Activated CD8-positive, alpha-beta memory T cell treated with anti-CD3 and anti-CD28 coated beads, Interleukin-2, amount 50 U/mL, for 4 hours (primary cell): ENCODE data around the gene DLG2.

ENCODE experiments used
- DNase-seq: peaks from one replicate; pipeline ENCODE4 v3.0.0-alpha.2; 2020

Gene DLG2

DNA sequence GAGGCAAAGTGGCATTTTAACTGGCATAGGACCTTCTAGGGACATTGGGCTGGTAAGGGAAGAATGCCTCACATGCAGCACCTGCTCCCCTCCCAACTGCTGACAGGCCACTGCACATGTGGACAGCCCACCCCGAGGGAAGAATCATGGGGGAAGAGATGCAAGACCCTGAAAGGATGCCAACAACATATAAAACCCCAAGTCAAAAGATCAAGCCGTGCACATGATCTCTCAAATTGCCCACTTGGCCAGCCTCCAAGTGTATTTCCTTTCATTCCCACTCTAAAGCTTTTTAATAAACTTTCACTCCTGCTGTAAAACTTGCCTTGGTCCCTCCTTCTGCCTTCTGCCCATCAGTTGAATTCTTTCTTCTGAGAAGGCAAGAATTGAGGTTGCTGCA is 1393.1 kb downstream of the DLG2 start:
- no peak for DNase-seq

DNA sequence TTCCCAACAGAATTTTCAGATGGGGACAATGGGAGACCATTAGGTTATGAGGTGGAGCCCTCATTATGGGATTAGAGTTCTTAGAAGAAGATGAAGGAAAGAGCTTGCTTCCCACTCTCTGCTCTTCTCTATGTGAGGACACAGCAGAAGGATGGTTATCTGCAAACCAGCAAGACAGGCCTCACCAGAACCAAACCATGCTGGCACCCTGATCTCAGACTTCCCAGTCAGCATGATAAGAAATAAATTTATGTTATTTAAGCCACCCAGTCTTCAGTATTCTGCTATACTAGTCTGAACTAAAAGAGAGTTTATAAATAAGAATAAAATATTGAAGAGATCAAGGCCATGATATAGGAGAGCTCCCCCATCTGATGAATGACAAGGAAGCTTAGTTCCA is 1394.6 kb downstream of the DLG2 start:
- DNase-seq, result no peak

DNA sequence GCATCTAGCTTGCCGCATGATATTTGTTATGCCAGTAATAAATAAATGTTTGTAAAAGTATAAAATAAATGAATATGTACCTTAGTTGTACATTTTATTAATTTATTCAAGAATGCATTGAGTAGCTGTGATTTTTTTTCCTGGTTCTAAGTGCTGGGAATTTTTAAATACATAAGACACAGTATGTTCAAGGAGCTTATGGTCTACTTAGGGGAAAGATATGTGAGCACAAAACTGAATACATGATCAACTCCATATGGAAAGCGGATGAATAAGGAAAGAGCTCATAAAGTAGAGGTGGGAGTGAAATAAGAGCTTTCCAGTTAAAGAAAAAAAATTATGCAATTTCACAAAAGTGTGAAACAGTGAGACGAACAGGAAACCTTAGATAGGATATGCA is 1396.7 kb downstream of the DLG2 start:
- DNase-seq, result no peak

DNA sequence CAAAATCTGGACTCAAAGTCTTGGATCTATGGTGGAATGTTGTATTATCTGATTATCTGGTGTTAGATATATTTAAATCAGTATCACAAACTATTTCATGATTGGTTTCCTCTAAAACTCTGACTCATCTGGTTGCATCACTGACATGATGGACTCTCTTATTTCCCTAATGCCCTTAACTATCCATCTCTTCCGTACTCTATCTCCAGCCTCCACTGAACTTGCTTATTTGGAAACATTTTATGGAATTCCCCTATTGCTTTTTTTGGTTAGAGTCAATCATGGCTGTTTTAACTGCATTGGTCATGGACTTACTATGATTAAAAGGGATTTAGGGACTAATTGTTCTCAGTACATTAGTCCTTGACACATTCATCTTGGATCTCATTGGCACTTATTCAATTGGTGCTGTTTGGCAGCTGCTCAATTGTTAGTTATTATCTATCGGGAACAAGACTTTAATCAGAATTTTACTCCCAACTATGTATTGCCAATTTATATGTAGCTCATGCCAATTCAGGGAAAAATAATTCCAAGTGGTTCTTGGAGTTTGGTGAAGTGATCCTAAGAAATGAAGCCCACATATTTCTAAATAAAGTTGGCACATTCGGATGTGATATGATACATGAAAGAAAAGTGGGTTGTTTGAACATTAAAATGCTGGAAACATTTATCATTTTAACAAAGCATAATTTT is 1399.0 kb downstream of the DLG2 start:
- DNase-seq, result no peak

DNA sequence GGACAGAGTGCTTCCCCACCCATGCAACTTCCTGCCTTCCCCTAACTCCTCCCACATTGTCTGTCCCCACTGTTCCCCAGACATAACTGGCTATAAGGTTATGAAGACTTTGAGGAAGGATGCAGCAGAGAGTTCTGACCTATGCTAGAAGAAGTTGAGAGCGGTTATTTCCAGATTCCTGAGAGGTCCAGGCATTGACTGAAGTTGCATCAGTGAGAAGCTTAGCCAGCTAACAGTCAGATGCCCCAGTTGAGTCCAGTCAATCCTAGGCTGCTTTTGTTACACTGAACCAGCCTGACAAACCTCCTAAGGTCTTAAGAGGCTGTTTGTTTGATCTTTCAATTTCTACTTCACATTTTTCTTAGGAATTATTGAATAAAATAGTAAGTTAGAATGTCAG is 1403.1 kb downstream of the DLG2 start:
- no peak for DNase-seq

DNA sequence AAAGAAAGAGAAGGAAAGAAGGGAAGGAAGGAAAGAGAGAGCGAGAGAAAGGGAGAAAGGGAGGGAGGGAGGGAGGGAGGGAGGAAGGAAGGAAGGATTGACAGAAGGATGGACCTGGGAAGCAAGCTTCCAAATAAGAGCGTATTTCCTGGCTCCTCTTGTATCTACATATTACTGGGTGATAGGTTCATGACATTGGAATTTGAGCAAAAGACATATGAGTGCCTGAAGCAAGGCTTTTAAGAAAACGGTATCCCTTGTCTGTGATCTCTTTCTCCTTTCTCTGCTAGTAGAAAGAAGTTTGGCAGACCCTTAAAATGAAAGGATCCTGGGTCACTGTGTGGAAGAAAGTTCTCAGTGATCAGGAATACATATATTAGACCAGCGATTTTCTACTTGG is 1408.8 kb downstream of the DLG2 start:
- DNase-seq, result no peak

DNA sequence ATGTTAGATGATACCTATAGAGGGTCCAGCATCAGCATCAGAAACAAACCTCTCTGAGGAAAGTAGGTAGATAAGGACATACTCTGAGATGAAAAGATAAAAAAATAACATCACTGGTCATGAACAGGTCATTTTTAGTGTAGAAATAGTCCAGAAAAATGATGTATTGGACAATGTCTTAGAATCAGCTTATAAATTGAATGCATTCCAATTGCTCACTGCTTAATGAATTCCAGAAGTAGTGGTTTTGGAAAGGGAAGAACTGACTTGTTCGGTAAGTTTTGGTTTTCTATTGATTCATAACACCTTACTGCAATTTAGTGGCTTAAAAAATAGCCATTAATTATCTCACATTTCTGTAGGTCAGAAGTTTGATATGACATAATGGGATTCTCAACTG is 1411.5 kb downstream of the DLG2 start:
- no peak for DNase-seq

DNA sequence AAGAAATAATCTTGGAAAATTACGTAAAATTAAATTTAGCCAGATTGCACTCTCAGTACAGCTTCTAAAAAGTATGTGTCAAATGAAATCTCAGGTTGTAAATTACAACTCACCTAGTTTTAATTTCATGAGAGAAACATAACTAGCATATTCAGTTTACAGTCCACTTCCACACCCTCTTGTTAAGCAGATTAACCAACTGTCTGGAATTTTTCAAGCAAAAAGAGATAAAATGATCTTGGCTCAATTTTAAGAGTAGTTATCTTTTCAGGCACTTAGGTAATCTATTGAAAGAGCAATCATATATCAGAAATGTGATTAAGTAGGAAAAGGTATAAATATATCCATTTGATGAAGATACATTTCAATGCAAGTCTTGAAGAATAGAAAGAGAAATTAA is 1412.6 kb downstream of the DLG2 start:
- no peak for DNase-seq

DNA sequence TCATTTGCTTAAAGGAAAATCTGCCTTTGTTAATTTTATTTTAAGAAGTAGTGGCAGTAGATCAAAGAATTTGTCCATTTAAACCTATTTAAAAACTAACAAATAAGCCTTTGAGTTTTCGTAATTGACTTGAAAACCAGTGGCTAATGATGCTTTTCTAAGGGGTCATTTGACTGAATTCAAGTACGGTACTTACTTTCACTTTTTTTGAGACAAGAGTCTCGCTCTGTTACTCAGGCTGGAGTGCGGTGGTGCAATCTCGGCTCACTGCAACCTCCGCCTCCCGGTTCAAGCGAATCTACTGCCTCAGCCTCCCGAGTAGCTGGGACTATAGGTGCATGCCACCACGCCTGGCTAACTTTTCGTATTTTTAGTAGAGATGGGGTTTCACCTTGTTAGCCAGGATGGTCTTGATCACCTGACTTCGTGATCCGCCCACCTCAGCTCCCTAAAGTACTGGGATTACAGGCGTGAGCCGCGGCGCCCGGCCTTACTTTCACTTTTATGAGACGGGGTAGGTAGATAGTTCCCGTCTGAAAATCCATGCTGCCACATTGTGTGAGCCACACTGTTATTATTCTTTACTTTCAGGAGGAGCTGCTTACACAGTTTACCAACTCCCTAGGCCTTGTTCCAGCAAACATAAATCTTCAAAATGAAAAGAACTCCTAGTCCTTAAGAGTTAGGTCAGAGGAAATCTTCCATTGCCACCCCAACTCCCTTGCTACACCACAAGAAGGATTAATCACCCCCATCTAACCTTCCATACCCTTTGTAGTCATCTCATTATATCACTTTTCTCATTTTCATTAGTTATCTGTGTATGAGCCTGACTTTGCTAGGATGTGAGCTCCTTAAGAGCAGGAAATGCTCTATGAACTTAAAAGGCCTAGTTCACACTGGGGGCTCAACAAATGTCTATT is 1414.4 kb downstream of the DLG2 start:
- DNase-seq, result no peak

DNA sequence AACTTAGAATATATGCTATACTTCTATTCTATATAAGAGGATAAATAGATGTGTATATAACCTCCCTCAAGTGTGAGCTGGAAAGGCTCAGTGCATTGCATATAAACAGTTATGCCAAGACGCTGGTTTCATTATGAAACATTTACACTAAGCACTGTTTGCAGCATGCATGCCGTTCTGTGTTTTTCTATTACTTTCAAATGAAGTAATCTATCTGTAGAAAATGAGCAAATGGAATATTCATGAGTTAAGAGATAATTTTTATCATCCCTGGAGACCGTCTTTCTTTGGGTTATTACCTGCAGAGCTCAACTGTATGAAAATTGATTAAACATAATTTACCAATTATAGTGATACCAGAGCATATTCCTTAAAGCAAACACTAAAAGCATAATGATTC is 1415.2 kb downstream of the DLG2 start:
- no peak for DNase-seq

DNA sequence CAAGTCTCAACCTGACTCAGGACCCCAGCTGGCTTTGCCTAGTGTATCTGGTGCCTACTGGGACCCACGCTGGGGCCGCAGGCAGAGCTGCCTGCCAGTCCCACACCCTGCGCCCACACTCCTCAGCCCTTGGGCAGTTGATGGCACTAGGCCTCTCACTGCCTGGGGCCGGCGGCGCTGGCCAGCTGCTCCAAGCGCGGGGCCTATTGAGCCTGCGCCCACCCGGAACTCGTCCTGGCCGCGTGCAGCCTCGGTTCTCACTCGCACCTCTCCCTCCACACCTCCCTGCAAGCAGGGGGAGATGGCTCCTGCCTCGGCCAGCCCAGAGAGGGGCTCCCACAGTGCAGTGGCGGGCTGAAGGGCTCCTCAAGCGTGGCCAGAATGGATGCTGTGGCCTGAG is 1432.4 kb downstream of the DLG2 start:
- no peak for DNase-seq

DNA sequence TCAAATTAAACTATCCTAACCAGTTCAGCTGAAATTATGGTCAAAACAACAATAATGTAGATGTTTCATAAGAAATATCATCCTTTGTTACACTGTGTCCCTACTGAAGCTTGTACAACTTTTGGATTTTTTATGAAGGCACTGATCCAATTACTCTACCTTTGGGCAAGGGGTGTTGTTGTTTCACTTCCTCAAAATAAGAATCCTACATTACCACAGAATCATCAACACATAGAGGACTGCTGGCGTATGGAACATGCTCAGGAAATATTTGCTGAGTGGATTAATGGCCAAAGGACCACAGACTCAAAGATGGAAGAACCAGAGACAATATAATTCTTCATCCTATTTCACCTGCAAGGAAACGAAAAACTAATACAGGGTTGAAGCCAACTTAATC is 1433.4 kb downstream of the DLG2 start:
- DNase-seq, result no peak

DNA sequence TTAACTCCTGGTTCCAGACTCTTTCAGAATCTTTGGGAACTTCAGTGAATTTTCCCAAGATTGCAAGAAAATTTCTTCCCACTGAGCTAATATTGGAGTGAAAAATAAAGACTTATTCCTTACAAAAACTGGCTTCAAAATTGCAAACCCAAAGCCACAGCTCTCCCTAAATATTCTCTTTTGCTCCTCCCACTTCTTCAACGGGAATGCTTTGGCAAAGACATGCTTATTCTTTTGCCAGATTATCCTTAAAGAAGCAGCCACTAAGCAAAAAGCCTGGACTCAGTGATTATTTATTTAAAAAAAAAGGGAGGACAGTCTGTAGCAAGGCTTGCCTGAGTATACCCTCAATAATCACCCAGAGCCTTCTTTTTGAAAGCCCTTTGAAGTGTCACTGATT is 1438.6 kb downstream of the DLG2 start:
- no peak for DNase-seq

DNA sequence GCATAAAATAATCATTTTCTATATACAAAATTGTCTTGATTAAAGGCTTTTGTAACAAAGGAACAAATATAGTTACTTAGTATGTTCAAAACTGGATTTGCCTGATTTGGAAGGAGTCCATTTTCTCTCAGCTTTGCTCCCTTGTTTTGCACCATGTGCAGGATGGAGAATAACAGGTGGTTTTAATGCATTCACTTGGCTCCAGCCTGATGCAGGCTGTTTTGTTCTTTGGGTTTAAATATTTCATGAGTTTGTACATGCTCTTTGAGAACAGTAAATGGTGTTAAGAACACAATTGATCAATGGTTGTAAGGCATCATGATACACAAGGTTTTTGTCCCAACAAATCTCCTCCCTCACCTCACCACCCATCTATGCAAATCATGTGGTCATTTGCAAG is 1454.1 kb downstream of the DLG2 start:
- no peak for DNase-seq

DNA sequence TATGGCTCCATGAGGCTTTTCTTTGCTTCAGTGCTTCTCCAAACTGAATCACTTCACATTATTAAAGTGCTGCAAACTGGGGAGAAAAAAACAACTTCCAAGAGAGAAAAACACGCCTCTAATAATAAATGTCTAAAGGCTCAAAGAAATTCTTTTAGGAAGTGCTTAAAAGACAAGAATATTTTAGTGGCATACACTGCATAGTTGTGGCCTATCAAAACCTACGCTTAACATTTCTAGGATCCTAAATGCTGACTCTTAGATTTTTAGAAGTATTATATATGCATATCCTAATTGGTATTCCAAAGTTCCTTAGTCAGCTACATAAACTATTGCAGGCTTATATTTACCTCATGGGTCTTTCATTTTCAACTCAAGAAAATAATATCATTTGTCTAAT is 1462.0 kb downstream of the DLG2 start:
- DNase-seq, result no peak

DNA sequence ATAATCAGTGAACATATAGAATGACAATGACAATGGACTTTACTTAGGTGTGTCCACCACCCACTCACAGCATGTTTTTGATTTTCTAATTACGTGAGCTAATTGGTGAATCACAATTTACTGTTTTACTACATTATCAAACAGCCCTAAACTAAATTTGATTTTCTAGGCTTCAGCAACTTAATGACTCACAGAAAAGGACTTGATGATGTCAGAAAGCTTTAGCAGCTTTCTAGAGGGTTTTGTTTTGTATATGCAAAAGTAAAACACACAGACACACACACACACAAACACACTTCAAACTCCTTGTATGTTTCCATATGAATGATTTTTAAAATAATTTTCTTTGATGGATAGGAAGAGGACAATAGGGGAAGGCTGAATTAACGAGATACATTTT is 1462.4 kb downstream of the DLG2 start:
- DNase-seq, result no peak

DNA sequence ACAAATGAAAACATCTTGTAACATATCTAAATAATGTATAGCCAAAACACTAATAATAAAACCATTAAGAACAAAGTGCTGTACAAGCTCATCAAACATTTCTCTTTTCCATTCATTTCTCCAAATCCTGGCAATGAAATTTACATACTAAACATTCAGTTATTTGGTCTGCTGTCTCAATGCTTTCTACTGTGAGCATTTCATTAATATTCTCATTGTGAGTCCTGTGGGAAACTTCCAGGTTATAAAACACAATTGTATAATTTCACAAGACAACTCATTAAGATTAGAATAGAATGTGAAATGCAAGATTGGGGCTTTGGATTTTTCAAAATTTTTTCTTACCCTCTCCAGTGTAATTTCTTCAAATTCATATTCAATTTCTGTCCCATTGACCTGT is 1464.0 kb downstream of the DLG2 start:
- DNase-seq, result no peak

DNA sequence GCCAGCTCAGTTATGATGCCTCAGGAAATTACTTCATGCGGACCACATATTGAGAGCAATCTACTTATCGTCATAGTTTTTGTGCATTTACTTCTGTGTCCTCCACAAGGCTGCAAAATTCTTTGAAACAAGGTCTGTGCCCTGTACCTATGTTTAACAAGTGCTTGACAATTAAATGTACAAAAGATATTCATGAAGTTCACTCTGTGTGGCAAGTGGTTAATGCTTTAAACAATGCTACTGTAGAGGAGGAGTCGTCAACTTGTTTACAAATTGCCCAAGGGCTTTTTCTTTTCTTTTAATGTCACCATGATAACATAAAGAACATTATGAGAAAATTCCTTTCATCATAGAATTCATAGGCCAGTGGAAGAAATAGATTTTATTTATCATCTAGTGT is 1469.5 kb downstream of the DLG2 start:
- no peak for DNase-seq

DNA sequence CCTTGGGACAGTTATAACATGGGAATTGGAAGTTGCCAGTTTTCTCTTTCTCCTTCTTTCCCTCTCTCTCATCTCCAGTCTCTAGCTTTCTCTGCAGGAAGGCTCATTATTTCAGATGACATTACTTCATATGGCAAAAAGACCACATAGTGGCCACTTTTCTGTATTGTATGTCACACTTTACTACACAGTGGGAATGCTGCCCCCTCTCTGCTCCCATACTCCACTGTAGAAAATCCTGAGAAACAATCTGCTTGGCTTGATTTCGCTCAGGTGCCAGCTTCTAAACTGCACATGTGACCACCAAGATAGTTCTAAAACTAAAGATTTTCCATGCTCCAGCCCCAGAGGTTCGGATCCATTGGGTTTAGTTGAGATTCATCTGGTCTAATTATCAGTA is 1480.3 kb downstream of the DLG2 start:
- DNase-seq, result no peak

DNA sequence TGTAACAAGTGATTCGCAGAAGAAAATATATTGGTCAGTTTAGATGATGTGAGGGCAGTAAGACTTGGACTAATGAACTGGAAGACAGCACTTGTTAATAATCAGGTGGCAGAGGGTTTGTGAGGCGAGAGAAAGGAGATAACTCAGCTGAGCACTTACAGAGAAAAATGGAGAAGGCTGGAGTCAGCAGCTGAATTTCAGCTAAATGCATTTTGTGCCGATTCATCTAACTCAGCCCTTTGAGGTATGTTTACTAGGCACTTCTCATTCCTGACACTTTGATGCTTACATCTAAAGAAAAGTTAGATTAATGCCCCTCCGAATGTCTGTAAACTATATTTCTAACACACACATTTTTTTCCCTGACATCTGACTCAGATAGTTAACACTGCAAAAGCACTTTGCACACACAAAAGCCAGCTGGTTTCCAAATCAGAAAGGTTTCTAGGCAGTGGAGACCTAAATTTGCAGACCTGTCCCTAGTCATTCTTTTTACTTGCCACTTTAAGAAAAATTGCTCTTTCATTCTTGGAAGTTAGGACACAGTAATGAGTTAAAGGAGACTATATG is 1481.4 kb downstream of the DLG2 start:
- DNase-seq, result no peak

DNA sequence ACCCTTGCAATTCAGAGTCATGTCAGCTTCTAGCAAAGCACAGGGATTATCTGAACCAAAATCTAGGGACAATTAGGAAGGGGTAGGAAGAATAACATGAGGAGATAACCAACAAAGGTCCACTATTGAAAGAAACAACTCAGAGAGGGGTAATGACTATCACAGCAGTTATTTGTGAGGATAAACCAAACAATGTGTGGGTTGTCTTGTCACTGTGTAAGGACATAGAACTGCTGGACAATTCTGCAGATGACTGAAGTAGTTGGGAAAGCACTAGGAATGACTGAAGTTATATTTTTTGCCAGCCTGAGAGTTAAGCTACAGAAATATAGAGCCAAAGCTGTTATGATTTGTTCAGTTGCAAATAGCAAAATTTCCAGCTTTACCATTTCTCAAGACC is 1482.6 kb downstream of the DLG2 start:
- no peak for DNase-seq

DNA sequence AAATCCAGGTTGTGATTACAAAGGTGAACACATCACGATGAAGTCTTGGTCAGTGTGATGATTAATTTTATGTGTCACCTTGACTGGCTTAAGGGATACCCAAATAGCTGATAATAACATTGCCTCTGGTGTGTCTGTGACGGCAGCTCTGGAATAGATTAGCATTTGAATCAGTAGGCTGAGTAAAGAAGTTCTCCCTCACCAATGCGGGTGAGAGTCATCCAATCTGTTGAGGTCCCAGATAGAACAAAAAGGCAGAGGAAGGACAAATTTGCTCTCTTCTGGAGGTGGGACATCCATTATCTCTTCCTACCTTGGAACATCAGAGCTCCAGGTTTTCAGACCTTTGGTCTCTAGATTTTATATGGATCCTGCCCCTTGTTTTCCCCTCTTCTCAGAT is 1484.7 kb downstream of the DLG2 start:
- DNase-seq, result no peak

DNA sequence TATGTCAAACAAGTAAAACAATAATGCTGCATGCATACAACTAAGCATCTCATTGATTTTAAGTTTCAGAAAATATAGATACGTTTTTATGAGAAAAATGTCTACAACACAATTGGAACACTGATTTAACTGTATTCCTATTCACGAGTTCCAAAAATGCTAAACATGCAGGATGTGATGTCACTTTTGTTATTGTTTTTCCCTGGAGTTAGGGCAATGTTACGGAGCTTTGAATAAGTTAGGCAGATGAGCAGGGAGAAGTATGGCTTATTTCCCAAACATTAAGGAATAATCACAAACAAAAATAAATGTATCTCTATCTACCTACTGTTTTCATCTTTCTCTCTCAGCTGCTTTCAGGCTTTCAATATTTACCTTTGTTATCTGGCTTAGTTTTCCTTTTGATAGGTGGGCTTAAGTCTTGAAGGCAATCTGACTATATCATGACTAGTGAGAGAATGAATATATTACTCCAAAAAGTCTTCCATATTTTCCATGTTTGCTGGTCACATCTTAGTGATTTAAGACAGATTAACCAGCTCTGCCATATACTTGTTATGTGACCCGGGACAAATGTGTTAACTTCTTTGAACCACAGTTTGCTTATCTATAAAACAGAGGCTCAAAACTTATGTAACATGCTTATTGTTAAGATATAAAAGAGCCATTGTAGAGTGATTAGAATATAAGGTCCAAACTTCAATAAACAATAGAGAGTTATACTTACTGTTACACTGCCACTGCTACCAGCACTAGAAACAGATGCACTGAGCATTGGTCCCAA is 1486.6 kb downstream of the DLG2 start:
- no peak for DNase-seq
